ENCODE data around the gene ISCA2.

The ISCA2 gene

DNA sequence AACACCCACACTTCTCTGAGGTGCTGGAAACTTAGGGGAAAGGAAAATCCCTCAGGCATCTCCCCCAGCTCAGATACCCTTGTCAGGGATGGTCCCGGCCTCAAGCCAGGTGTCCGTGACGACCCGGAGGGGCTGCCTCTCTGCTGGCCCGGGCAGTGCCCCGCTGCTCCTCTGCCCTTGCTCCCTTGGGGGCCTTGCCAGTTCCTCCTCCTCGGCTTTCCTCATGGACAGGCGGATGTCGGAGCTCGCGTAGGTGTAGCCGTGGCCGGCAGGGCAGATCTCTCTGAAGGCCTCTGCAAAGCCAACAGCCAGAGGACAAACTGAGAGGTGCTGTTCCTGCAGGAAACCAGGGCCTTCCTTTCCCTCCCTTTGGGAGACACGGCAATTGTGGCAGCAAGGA, 34.8 kb downstream of the ISCA2 start:
- in situ Hi-C loops (cut with MboI; ENCODE audit: low sequenced_read_pairs, unreplicated experiment), result no loop called here
- DNase-seq (ENCODE audit: low spot score), result no peak
- TF ChIP-seq, protein P1, sequence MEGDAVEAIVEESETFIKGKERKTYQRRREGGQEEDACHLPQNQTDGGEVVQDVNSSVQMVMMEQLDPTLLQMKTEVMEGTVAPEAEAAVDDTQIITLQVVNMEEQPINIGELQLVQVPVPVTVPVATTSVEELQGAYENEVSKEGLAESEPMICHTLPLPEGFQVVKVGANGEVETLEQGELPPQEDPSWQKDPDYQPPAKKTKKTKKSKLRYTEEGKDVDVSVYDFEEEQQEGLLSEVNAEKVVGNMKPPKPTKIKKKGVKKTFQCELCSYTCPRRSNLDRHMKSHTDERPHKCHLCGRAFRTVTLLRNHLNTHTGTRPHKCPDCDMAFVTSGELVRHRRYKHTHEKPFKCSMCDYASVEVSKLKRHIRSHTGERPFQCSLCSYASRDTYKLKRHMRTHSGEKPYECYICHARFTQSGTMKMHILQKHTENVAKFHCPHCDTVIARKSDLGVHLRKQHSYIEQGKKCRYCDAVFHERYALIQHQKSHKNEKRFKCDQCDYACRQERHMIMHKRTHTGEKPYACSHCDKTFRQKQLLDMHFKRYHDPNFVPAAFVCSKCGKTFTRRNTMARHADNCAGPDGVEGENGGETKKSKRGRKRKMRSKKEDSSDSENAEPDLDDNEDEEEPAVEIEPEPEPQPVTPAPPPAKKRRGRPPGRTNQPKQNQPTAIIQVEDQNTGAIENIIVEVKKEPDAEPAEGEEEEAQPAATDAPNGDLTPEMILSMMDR (IDR thresholded peaks at IDR 0.05; ENCODE audit: borderline replicate concordance, control extremely low read depth, extremely low read depth, insufficient read depth, missing control alignments), result no peak

DNA sequence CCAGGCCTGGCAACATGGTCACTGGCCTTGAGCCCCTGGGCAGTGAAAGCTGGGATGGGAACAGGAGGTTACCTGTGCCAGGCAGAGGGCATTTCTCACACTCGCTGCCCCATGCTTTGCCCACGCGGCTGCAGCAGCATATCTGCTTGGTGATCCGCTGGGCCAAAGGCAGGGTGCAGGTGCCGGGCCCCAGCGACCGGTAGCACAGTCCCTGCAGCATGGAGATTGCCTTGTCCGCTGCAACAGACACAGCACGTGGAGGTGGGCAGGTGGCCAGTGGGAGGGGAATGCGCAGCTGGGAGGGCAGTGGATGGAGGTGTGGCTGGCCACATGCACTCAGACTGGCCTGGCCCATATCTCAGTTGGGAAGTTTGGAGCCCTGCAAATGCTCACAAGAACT, 35.3 kb downstream of the ISCA2 start:
- DNase-seq (ENCODE audit: low spot score), result no peak

DNA sequence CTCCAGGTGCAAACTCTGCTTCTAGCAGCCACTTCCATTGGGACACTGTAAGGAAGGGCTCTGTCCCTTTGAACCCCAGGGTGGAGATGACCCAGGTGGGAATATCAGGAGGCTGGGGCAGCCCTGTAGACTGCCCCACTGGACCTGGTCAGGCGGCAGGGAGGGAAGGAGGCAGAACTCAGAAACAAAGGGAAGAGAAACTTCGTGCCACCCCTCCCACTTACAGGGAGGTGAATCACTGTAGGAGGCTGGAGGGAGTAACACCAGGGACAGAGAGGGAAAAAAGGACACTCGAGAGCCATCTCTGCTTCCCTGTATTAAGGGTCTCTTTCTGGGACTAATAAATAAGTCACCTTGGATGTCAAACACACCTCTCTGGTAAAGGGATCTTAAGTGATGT, 37.4 kb downstream of the ISCA2 start:
- TF ChIP-seq, protein P1 (IDR thresholded peaks at IDR 0.05; ENCODE audit: borderline replicate concordance, control extremely low read depth, extremely low read depth, insufficient read depth, missing control alignments), result no peak
- no peak for DNase-seq (ENCODE audit: low spot score)
- in situ Hi-C loops (cut with MboI; ENCODE audit: low sequenced_read_pairs, unreplicated experiment), result no loop called here

More for the DNA sequence above, 35.3 kb downstream of the ISCA2 start:
- in situ Hi-C loops (cut with MboI; ENCODE audit: low sequenced_read_pairs, unreplicated experiment), result no loop called here
- TF ChIP-seq, protein P1 (IDR thresholded peaks at IDR 0.05; ENCODE audit: borderline replicate concordance, control extremely low read depth, extremely low read depth, insufficient read depth, missing control alignments), result no peak

DNA sequence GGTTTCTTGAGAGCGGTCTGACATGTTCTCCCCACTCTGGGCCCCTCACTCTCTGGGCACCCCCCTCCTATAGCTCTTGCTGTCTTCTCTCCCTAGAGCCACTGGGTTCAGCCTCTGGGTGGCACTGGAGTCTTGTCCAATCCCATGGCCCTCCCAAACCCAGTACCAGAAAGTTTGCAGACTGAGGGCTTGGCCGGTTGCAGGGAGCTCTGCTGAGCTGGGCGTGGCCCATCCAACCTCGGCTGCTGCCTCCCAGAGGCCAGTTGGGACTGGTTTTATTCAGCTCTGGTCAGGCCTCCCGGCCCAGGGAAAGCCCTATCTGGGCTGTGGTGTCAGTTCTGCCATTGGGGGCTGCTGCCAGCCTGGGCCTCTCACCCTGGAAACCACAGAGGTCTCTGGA, 37.9 kb downstream of the ISCA2 start:
- TF ChIP-seq, protein P1 (IDR thresholded peaks at IDR 0.05; ENCODE audit: borderline replicate concordance, control extremely low read depth, extremely low read depth, insufficient read depth, missing control alignments), result no peak
- DNase-seq (ENCODE audit: low spot score), result no peak
- in situ Hi-C loops (cut with MboI; ENCODE audit: low sequenced_read_pairs, unreplicated experiment), result no loop called here

DNA sequence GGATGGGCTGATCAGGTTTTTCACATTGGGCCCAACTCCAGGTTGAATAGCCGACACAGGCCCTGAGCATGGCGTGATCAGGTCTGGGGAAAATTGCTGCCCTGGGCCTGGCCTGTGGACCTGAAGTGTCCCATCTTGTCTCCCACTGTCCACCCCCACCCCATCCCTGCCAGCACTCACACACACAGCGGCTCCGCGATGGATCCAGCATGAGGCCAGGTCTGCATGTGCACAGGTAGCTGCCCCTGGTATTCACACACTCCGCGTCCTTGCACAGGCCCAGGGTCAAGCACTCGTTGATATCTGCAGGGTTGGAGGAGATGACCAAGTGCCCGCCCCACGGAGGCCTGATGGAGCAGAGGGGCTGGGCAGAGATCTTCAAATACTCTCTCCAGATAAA, 38.7 kb downstream of the ISCA2 start:
- DNase-seq (ENCODE audit: low spot score), result no peak
- in situ Hi-C loops (cut with MboI; ENCODE audit: low sequenced_read_pairs, unreplicated experiment), result no loop called here
- TF ChIP-seq, protein P1 (IDR thresholded peaks at IDR 0.05; ENCODE audit: borderline replicate concordance, control extremely low read depth, extremely low read depth, insufficient read depth, missing control alignments), result no peak

DNA sequence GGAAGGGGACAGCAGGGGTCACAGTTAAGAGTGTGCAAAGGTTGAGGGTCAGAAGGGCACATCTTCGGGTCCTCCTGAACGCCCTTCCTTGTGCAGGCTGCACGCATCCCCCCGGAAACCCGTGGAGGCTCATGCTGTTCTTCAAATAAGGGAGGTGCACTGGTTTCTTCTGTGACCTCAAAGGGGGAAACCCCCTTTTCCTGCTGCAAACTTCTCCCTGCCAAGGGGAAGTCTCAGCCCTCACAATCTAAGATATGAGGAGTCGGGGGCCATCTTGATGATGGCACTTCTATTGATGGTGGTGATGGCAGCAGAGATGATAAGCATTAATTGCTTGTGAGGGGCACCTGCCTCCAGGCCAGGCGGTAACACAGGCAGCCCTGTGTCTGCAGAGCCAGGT, 40.0 kb downstream of the ISCA2 start:
- DNase-seq (ENCODE audit: low spot score), result no peak
- TF ChIP-seq, protein P1 (IDR thresholded peaks at IDR 0.05; ENCODE audit: borderline replicate concordance, control extremely low read depth, extremely low read depth, insufficient read depth, missing control alignments), result no peak
- in situ Hi-C loops (cut with MboI; ENCODE audit: low sequenced_read_pairs, unreplicated experiment), result no loop called here

Measured in GM13976 (cell line).